Breast epithelium (tissue), 4 donors: Measurements from ENCODE around the gene DGCR8. TPM values are rescaled to one million over a fixed set of nuclear protein-coding genes. Genes with fewer than 3 reads are reported as not detected.

ENCODE experiments used
- DNase-seq, 2 donors: peaks; one replicate each; pipeline ENCODE4 v3.0.0-alpha.2; 2019; ENCODE audit warnings: low spot score in 2 of 2
- H3K27ac ChIP-seq, 2 donors: fragments of 200-600 bp; sonication (generic) in 1 of 2; one replicate each; pipeline ENCODE4 v1.5.1; 2016 to 2019; ENCODE audit warnings: mild to moderate bottlenecking in 1 of 2
- H3K27me3 ChIP-seq, 2 donors: fragments of 200-600 bp; sonication (generic) in 1 of 2; one replicate each; pipeline versions ENCODE4 v1.5.1 to v1.6.0; 2017 to 2019; ENCODE audit warnings: control low read depth in 1 of 2, mild to moderate bottlenecking in 1 of 2
- H3K36me3 ChIP-seq: fragments of 200-600 bp; one replicate; pipeline ENCODE4 v1.5.1; 2019
- H3K4me1 ChIP-seq, 2 donors: fragments of 200-600 bp; sonication (generic); one replicate each; pipeline ENCODE4 v1.5.1; 2016 to 2019; ENCODE audit warnings: control low read depth in 1 of 2
- H3K4me3 ChIP-seq, 3 donors: fragments of 200-600 bp; sonication (generic); 1 replicate in 2 of 3; 2 replicates in 1 of 3; pipeline ENCODE4 v1.5.1; 2016 to 2019; ENCODE audit warnings: mild to moderate bottlenecking in 3 of 3, moderate library complexity in 2 of 3
- H3K9me3 ChIP-seq, 2 donors: fragments of 200-600 bp; sonication (generic) in 1 of 2; one replicate each; pipeline ENCODE4 v1.5.1; 2016 to 2019; ENCODE audit warnings: control low read depth in 1 of 2
- CTCF ChIP-seq, 3 donors: fragments of 450-650 bp; IDR thresholded peaks; one replicate each; pipeline ENCODE4 v1.5.1; 2016 to 2017; ENCODE audit warnings: antibody characterized with exemption in 3 of 3, mild to moderate bottlenecking in 3 of 3, moderate library complexity in 3 of 3
- POLR2A ChIP-seq: fragments of 450-650 bp; IDR thresholded peaks from one replicate; pipeline ENCODE4 v1.6.1; 2016; ENCODE audit warnings: antibody characterized with exemption, mild to moderate bottlenecking, moderate library complexity
- POLR2AphosphoS5 ChIP-seq, 3 donors: sonication (generic); formaldehyde crosslinking; IDR thresholded peaks; one replicate each; pipeline ENCODE4 v1.6.1; 2017; ENCODE audit warnings: antibody characterized with exemption in 3 of 3
- intact Hi-C: fragments of 100-400 bp; cut with DNase I; formaldehyde crosslinking; loops from one replicate; pipeline ENCODE4 v1.15.1; 2023; ENCODE audit warnings: low total_unique reads
- total RNA-seq, 3 donors: library from RNA; depleted of rRNA; stranded (reverse); fragments of >200 nt; gene quantifications; one replicate each; pipeline ENCODE4 v1.1.0, GENCODE V29; 2016

The DGCR8 gene
- total RNA-seq, 3 donors from 2014 or later = 18.4 to 34.7 (median 29.0) TPM

GRCh38 chr22:20056161-20056560, 23.9 kb upstream of the DGCR8 start:
- H3K36me3 ChIP-seq = no peaks in the 10 kb centered on the region
- H3K27ac ChIP-seq = no peak overlapping the region
- H3K4me1 ChIP-seq = no peaks in the 10 kb centered on the region
- no peaks in the 10 kb centered on the region for H3K27me3 ChIP-seq
- H3K9me3 ChIP-seq = no peaks in the 10 kb centered on the region
- no peak overlapping the region for H3K4me3 ChIP-seq
- TF ChIP-seq CTCF (IDR thresholded peaks at IDR 0.05) (no peak), POLR2AphosphoS5 (IDR thresholded peaks at IDR 0.05) (no peak), POLR2A (no peak)
- intact Hi-C loops = no loop called here
- no peak for DNase-seq

- Histone ChIP-seq H3K9me3 (no peaks in the 10 kb centered on the region), H3K27ac (no peak overlapping the region), H3K27me3 (no peaks in the 10 kb centered on the region), H3K4me3 (no peak overlapping the region), H3K36me3 (no peaks in the 10 kb centered on the region), H3K4me1 (no peaks in the 10 kb centered on the region)
- intact Hi-C loops = no loop called here
- TF ChIP-seq POLR2AphosphoS5 (IDR thresholded peaks at IDR 0.05) (no peak), CTCF (IDR thresholded peaks at IDR 0.05) (no peak), POLR2A (no peak)
- DNase-seq = no peak
Observed at GRCh38 chr22:20056696-20057386, 23.2 kb upstream of the DGCR8 start.

- no peaks in the 10 kb centered on the region for H3K4me1 ChIP-seq
- intact Hi-C loops = no loop called here
- H3K9me3 ChIP-seq = no peaks in the 10 kb centered on the region
- no peak overlapping the region for H3K4me3 ChIP-seq
- no peak for DNase-seq
- no peak for TF ChIP-seq POLR2AphosphoS5 (IDR thresholded peaks at IDR 0.05)
- no peak for TF ChIP-seq CTCF (IDR thresholded peaks at IDR 0.05)
- TF ChIP-seq POLR2A = no peak
- no peaks in the 10 kb centered on the region for H3K36me3 ChIP-seq
- H3K27ac ChIP-seq = no peak overlapping the region
- no peaks in the 10 kb centered on the region for H3K27me3 ChIP-seq
Observed at GRCh38 chr22:20057596-20058268, 22.3 kb upstream of the DGCR8 start.

GRCh38 chr22:20058989-20059770, 20.9 kb upstream of the DGCR8 start:
- no peaks in the 10 kb centered on the region for H3K27me3 ChIP-seq
- H3K4me3 ChIP-seq = no peak overlapping the region
- no peaks in the 10 kb centered on the region for H3K4me1 ChIP-seq
- intact Hi-C loops = no loop called here
- H3K9me3 ChIP-seq = no peaks in the 10 kb centered on the region
- no peaks in the 10 kb centered on the region for H3K36me3 ChIP-seq
- no peak overlapping the region for H3K27ac ChIP-seq
- no peak for TF ChIP-seq CTCF (IDR thresholded peaks at IDR 0.05)
- TF ChIP-seq POLR2AphosphoS5 (IDR thresholded peaks at IDR 0.05) = no peak
- no peak for TF ChIP-seq POLR2A
- no peak for DNase-seq
